ENCODE data around the gene WNT7B. TPM values are rescaled to one million over a fixed set of nuclear protein-coding genes. Genes with fewer than 3 reads are reported as not detected.

The WNT7B gene
- total RNA-seq, 1 donor from 2014 or later: 3.7 TPM

- peak; percentile 78 for TF ChIP-seq CTCF (IDR thresholded peaks at IDR 0.05; ENCODE audit: unreplicated experiment)
- H3K9me3 Mint-ChIP-seq (ENCODE audit: low read depth): no peaks in the 10 kb centered on the region
- H3K27me3 Mint-ChIP-seq: peaks cover 21% of the 10 kb centered on the region
- peak overlapping the region; percentile 83 for H3K4me3 Mint-ChIP-seq (ENCODE audit: low read depth)
- H3K36me3 Mint-ChIP-seq (ENCODE audit: insufficient read depth): peaks cover 1% of the 10 kb centered on the region
- peak overlapping the region; percentile 98 for H3K27ac Mint-ChIP-seq
- peaks cover 1% of the 10 kb centered on the region for H3K4me1 Mint-ChIP-seq (ENCODE audit: low read depth)
- peak; percentile 91 for DNase-seq (ENCODE audit: low spot score, unreplicated experiment)
Observed at GRCh38 chr22:46013460-46014416, 36.8 kb upstream of the WNT7B start.

GRCh38 chr22:46012881-46013281 is 35.9 kb upstream of the WNT7B start:
- H3K4me1 Mint-ChIP-seq (ENCODE audit: low read depth): peaks cover 1% of the 10 kb centered on the region
- no peak for DNase-seq (ENCODE audit: low spot score, unreplicated experiment)
- TF ChIP-seq CTCF (IDR thresholded peaks at IDR 0.05; ENCODE audit: unreplicated experiment): no peak
- no peaks in the 10 kb centered on the region for H3K9me3 Mint-ChIP-seq (ENCODE audit: low read depth)
- peak overlapping the region; percentile 83 for H3K4me3 Mint-ChIP-seq (ENCODE audit: low read depth)
- H3K27ac Mint-ChIP-seq: peak overlapping the region; percentile 98
- no peaks in the 10 kb centered on the region for H3K36me3 Mint-ChIP-seq (ENCODE audit: insufficient read depth)
- peaks cover 21% of the 10 kb centered on the region for H3K27me3 Mint-ChIP-seq

GRCh38 chr22:46012182-46012880 is 35.4 kb upstream of the WNT7B start:
- Mint-ChIP-seq H3K27me3 (peaks cover 18% of the 10 kb centered on the region), H3K27ac (no peak overlapping the region), H3K36me3 (ENCODE audit: insufficient read depth) (no peaks in the 10 kb centered on the region), H3K9me3 (ENCODE audit: low read depth) (no peaks in the 10 kb centered on the region), H3K4me3 (ENCODE audit: low read depth) (no peak overlapping the region), H3K4me1 (ENCODE audit: low read depth) (peaks cover 1% of the 10 kb centered on the region)
- DNase-seq (ENCODE audit: low spot score, unreplicated experiment): no peak
- no peak for TF ChIP-seq CTCF (IDR thresholded peaks at IDR 0.05; ENCODE audit: unreplicated experiment)

- Mint-ChIP-seq H3K9me3 (ENCODE audit: low read depth) (no peaks in the 10 kb centered on the region), H3K4me3 (ENCODE audit: low read depth) (no peak overlapping the region), H3K36me3 (ENCODE audit: insufficient read depth) (no peaks in the 10 kb centered on the region), H3K27me3 (peaks cover 16% of the 10 kb centered on the region), H3K27ac (no peak overlapping the region), H3K4me1 (ENCODE audit: low read depth) (peaks cover 1% of the 10 kb centered on the region)
- TF ChIP-seq CTCF (IDR thresholded peaks at IDR 0.05; ENCODE audit: unreplicated experiment): no peak
- DNase-seq (ENCODE audit: low spot score, unreplicated experiment): no peak
Observed at GRCh38 chr22:46011627-46012181, 34.7 kb upstream of the WNT7B start.

GRCh38 chr22:46010951-46011626 is 34.1 kb upstream of the WNT7B start:
- no peak for TF ChIP-seq CTCF (IDR thresholded peaks at IDR 0.05; ENCODE audit: unreplicated experiment)
- DNase-seq (ENCODE audit: low spot score, unreplicated experiment): no peak
- Mint-ChIP-seq H3K9me3 (ENCODE audit: low read depth) (no peaks in the 10 kb centered on the region), H3K36me3 (ENCODE audit: insufficient read depth) (no peaks in the 10 kb centered on the region), H3K4me1 (ENCODE audit: low read depth) (peaks cover 1% of the 10 kb centered on the region), H3K27ac (no peak overlapping the region), H3K4me3 (ENCODE audit: low read depth) (no peak overlapping the region), H3K27me3 (peaks cover 16% of the 10 kb centered on the region)

All from progenitor cell of endocrine pancreas (in vitro differentiated cells).